ENCODE data around the gene RPS6KB2.
"Not testable (repeated sequence)": the region's sequence is repeated elsewhere in the genome, so short reads cannot be mapped to it uniquely, and the experiment has no call there.

RPS6KB2 gene

DNA sequence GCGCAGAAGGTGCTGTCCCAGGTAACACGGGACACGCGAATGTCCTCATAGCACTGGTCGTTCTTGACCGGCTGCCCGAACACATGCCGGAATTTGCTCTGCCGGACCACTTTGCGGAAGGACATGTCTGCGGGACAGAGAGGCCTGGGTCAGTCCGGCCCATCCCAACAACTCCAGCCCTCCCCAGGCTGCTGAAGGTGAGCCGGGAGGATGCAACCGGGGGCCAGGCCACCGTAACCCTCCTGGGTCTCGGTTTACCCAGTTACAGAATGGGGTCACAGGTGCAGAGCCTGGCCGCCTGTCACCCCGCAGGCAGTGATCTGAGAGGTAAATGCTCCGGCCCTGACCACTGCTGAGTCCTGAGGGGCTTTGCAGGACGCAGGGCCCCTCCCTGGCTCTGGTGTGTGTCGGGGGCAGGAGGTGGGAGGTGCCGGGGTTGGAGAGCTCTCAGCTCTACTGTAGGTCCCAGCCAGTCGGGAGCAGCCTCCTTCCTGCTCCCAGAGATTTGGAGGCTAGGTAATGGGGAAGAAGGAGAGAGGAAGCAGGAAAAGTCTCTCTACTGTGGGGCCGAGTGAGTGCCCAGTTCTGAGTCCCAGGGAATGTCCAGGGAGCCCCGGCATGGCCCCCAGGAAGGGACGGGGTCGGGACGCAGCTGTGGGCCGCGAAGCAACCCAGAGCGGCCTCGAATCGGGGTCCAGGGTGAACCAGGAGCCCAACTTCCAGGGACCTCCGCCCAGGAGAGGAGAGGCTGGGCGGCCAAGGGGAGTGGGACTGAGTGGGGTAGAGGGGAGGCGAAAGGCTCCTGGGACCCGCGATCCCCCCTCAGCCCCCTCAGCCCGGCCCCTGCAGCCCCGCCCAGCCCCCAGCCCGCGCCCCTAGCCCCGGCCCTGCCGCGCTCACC, 14.5 kb downstream of the RPS6KB2 start:
- no peak for DNase-seq (ENCODE audit: low spot score)

DNA sequence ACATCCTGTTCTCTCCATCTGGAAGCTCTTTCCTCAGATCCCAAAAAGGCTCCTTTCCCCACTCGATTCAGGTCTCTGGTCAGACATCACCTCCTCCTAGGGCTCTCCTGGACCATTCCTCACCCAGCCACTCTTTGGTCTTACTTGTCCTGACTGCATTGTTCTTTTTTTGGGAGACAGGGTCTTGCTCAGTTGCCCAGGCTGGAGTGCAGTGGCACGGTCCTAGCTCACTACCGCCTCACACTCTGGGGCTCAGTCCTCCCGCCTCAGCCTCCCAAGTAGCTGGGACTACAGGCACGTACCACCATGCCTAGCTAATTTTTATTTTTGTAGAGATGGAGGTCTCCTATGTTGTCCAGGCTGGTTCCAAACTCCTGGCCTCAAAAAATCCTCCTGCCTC, 17.2 kb downstream of the RPS6KB2 start:
- DNase-seq (ENCODE audit: low spot score) = no peak

DNA sequence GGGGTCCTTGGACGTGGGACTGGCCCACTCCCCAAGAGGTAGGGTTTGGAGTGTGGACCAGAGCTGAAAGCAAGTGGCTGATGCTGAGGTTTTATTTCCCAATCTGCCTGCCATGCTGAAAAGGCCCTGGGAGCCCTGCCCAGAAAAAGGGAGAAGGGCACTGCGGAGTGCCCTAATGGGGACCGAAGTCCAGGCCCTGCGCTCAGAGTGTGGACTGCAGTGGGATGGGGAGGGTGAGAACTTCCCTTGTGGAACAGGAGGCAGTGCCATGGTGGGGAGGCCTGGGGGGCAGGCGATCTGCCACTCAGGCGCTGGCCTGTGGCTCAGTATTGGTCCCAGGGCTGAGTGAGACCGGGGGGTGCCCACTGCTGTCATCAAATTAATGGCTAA, 19.9 kb downstream of the RPS6KB2 start:
- no peak for DNase-seq (ENCODE audit: low spot score)

DNA sequence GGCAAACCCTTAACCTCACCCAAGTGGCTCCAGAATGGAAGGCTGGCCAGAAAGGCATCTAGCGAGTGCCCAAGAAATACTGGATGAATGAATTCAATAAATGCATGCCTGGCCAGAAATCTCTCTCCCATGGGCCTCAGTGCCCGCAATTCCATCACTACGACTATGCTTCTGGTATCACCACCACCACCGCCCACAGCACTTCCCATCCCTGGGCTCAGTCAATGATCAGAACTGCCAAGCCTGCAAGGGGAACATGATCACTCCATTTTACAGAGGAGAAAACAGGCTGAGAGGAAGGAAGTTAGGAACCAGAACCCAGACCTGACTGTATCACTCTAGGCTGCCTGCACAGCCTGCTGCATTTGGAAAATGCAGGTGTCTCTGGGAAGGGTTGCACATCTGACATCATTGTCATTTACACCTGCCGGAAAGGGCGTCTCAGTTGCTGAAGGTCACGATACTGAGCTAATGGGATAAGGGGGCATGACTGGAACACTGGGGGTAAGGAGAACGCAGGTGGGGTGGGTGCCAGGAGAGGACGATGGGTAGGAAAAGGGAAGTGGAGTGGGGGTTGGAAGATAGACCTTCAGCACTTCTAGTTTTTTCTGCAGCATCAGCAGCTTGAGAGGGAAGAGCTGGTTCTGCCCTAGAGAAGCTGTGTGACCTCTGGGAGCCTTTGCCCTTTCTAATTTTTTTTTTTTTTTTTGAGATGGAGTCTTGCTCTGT, 21.0 kb downstream of the RPS6KB2 start:
- no peak for DNase-seq (ENCODE audit: low spot score)

DNA sequence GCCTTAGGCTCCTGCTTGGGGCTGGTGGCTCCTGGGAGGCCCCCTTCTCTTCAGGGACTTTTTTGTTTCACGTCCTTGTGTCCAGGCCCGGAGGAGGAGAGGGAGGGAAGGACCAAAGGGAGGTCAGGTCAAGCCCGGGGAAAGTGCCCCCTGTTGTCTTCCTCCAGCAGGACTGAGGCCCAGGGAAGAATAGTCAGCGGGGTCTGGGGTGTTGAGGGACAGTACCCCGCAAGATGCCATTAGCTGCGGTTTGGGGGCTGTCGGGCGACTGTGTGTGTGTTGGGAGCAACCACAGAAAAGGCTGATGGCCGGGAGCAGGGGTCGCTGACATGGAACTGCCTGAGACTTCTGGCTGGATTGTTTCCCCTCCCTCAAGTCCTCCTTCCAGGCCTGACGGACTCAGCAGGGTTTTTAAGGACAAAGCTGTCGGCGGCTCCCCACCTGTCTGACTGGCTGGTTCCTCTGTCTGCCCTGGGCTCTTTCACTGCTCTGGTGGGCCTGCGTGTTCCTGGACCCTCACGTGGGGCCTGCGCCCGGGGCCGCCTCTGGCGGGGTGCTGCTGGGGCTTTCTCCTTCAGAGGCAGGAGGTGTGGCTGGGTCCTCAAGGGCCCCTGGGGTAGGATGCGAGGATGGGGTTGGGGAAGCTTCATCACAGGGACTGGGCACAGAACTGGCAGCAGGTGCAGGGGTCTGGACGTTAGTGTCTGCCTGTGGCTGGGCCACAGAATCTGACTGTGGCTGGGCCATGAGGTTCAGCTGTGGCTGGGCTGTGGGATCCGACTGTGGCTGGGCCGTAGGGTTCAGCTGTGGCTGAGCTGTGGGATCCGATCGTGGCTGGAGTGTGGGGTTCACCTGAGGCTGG, 22.7 kb downstream of the RPS6KB2 start:
- no peak for DNase-seq (ENCODE audit: low spot score)

DNA sequence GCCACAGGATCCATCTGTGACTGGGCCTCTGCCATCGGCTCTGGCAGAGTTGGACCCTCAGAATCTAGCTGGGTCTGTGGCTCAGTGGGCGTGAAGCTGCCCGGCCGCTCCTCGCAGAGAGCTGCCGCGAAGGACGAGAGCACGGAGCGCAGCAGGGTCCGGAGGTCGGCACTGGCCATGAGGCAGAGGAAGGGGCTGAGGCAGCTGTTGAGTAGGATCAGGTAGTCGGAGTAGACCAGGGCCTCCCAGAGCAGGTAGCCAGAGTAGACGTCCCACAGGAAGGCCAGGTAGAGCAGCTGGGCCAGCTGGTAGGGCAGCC, 23.3 kb downstream of the RPS6KB2 start:
- DNase-seq (ENCODE audit: low spot score) = no peak

DNA sequence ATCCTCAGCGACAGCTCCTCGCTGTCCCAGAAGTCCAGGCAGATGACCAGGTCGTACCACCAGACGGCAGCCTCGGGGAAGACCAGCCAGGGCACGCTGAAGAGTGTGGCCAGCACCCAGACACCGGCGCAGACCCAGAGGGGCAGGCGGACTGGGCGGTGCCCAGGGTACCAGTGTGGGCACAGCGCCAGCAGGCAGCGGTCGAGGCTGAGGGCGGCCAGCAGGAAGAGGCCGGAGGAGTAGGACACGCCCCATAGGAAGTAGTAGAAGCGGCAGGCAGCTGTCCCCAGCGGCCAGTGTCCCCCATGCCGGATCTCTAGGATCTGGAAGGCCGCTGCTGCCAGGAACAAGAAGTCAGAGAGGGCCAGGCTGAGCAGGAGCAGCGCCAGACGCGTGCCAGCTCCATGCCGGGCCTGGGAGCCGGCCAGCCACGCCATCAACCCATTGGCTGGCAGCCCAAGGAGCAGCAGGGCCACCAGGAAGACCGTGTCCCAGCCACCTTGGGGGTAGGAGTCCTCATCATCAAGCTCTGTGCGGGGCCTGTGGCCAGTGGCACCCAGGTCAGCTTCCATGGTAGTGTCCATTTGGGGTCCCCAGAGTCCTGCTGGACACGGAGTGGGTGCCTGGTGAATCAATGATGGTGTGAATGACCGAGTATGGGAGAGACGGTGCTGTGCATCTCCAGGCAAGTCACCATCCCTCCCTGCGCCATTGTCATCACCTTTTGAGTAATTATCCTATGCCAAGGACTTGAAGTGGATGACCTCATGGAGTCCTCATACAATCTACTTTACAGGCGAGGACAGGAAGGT, 24.1 kb downstream of the RPS6KB2 start, which contains the start of gene GPR152:
TSS of gene GPR152 (minus strand) at position 589 of the 812 bp plus-strand sequence. CDS start at position 584, 5 bp downstream.
- DNase-seq (ENCODE audit: low spot score) = peak; percentile 32

DNA sequence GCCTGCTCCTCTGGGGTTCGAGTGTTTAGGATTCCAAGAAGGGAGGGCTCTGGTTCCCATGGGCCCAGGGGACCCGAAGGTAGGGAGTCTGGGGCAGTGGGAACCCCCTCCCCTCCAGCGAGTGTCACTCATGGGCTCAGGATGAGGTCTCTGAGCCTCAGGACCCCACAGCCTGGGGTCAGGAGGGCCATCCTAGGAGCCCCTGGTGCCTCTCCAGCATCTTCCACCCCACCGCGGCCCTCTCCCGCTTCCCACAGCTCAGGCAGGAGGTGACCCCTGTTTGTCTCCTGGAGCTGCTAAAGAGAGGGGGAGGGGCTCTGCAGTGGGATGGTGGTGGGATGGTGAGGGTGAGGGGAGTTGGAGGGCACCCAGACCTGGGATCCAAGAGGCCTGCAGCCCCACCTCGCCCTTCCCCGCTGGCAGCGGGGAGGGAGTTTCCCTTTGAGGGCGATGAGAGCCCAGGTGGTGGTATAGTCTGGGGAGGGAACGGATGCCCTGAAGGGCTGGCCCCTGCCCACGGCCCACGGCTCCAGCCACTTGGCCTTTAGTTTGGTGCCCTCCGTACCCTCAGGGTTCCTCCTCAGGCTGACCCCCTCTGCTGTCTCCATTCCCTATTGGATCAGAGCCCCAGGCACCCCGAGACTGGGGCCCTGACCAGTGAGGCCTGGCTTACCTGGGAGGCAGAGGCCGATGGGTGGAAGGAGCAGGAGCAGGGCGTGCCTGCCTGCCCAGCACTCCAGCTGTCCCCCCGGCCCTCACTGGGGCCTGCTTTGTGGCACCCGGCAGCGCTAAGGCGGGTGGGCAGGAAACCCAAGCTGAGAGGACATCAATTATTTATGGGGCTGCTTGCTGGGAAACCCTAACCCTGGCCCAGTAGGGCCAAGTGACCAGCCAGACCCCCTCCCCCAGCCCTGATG, 25.8 kb downstream of the RPS6KB2 start:
- no peak for DNase-seq (ENCODE audit: low spot score)

DNA sequence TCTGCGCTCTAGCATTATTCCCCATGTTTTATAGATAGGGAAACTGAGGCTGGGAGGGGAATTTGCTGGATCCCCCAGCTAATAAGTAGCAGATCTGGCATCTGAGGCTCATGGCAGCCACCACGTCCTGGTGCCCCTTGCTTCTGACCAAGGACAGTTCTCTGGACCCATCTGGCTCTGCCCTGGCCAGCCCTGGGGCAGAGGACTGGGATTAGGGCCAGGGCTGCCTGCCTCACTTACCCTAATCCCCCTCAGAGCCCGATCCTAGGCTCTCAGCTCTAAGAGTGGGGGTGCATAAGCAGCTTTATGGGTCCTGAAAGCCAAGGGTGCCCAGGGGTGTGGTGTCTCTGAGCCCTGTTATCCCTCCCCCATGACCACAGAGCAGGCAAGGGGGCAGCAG, 26.8 kb downstream of the RPS6KB2 start, which contains the start of gene CABP4:
TSS of gene CABP4 (plus strand) at position 301 of the 400 bp plus-strand sequence. CDS start at position 371, 70 bp downstream.
- no peak for DNase-seq (ENCODE audit: low spot score)

DNA sequence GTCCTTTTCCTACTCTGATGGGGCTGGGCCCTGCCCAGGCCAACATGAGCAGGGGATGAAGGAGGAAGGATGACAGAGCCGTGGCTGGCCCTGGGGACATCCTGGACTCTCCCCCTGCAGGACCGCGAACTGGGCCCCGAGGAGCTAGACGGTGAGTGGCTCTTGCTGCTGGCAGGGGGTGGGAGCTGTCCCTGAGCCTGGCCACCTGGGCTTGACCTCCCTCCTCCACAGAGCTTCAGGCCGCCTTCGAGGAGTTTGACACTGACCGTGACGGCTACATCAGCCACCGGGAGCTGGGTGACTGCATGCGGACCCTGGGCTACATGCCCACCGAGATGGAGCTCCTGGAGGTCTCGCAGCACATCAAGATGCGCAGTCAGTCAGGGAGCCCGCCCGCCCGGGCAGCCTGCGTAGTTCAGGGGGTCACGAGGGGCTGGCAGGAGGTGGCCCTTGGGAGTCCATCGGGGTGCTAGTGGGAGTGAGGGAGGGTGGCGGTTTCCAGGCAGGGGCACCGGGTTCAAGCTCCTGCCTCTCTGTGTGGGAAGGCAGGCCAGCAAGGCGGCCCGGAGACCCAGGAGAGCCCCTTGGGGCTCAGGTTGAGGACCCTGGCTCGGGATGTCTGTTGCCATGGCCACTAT, 27.9 kb downstream of the RPS6KB2 start:
- no peak for DNase-seq (ENCODE audit: low spot score)

DNA sequence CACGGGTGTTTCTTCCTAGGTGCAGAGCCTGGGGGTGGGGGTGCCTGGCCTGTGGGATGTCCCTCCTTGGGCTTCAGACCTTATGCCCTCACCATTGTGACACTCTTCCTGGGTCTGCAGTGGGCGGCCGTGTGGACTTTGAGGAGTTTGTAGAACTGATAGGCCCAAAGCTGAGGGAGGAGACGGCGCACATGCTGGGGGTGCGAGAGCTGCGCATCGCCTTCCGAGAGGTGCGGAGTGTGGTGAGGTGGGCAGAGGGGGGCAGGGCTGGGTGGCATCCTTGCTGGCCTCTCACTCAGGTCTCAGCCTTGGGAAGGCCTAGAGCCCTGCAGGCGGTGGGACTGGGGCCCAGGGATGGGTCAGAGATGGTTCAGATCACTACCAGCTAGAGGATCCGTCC, 29.2 kb downstream of the RPS6KB2 start:
- DNase-seq (ENCODE audit: low spot score) = no peak

DNA sequence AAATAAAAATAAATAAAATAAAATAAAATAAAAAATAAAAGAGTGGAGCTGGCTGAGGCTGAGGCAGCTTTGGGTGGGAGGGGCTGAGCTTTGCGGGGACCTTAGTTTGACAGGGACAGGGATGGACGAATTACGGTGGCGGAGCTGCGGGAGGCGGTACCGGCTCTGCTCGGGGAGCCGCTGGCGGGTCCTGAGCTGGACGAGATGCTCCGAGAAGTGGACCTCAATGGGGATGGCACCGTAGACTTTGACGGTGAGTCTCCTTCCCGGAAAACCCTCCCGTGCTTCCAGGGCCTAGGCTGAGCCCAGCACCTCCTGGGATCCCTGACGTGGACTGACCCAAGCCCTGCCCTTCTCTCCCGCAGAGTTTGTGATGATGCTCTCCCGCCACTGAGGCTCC, 30.0 kb downstream of the RPS6KB2 start:
- no peak for DNase-seq (ENCODE audit: low spot score)

DNA sequence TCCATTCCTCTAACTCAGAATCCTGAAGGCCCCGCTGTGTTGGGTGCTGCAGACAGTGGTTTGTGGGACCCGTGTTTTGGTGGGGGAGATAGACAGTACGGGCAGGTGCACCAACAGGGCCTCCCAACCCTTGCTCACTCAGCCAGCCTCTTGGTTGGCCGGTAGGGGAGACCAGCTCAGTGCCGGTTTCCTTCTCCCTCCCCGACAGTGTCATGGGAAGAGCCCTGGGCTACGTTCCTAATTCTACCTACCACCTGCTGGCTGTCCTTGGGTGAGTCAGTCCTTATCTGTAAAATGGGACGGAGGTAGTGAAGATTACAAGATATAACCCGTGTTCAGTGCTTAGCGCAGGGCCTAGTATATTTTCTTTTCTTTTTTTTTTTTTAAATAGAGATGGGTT, 34.9 kb downstream of the RPS6KB2 start:
- DNase-seq (ENCODE audit: low spot score) = no peak

DNA sequence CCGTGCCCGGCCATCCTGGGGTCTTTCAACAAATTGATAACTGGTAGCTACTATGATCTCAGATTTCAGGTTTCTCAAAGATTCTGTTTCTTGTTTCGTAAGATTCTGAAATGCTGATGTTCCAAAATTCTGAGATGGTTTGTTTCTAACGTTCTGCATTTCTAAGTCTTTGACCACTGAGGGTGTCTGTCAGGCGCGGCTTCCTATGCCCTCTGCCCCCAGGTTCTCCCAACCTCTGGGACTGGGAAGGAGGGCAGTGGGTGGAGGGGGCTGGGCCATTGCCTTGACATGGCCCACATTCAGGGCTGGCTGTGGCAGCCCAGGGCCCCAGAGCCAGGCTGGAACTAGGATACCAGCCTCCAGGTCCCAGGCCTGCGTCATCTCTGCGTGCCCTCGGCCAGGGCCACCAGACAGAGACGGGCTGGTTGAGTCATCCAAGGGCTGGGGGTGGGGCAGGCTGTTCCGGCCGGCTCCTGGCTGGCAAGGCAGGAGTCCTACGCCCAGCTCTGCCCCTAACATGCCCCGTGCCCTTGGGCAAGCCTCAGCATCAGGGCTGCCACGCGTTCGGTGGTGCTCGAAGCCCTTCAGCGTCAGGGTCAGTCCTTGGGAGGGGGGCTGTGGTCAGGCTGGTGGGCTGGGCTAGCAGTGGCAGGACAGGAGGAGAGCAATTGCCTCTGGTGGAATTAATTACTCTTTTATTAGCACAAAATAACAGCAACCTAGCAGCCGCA, 35.6 kb downstream of the RPS6KB2 start:
- no peak for DNase-seq (ENCODE audit: low spot score)

DNA sequence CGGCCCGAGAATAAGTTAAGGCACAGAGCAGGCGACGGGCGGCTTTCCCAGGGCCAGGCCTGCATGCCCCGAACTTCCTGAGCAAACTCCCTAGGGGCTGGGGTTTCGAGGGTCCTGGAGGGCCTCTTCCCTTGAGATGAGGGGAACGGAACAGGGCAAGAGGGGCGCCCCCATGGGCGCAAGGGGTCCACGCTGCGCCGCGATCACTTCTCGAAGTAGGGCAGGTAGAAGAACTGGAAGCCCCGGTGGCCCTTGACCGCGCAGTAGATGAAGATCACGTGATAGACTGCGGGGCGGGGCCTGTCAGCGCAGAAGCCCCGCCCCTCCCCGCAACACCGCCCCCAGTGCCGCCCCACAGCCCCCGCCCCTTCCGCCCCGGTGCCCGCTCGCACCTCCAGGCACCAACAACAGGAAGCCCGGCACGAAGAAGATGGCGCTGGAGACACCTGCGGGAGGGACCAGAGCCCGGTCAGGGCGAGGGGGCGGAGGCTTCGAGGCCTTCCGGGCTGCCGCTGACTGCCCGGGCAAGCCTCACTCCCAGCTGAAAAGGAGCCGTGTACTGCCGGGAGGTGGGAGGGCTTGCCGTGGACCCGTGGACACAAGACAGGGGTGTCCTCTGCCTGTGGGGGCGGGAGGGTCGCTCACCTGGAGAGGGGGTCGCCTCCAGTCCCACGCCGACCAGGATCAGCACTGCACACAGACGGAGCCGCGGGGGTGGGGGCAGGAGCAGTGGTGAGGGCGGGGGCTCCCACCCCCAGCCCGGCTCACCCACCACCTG, 36.3 kb downstream of the RPS6KB2 start:
- DNase-seq (ENCODE audit: low spot score) = peak; percentile 81

DNA sequence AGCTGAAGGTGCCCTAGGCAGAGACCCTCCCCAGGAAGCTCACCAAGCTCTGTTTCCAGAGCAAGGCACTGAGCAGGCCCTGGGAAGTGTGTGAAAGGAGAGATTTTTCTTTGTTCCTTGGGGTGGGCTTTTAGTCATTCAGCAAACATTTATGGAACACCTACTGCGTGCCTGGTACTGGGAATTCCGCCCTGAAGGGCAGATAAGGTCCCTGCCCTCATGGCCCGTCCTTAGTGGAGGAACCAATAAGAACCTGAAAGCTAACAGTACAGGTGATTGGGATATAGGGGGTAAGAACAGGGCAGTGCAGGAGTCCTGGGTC, 36.9 kb downstream of the RPS6KB2 start:
- DNase-seq (ENCODE audit: low spot score) = no peak

DNA sequence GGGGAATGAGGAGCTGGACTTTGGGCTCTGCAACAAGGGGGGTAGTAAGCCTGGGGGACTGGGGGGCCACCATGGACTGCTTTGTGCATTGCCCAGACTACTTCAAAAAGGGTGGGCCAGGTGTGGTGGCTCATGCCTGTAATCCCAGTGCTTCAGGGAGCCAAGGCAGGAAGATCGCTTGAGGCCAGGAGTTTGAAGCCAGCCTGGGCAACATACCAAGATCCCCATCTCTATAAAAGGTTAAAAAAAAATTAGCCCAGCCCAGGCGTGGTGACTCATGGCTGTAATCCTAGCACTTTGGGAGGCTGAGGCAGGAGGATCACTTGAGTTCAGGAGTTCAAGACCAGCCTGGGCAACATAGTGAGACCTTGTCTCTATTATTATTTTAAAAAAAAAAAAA, 37.2 kb downstream of the RPS6KB2 start:
- DNase-seq (ENCODE audit: low spot score) = not testable (repeated sequence)

DNA sequence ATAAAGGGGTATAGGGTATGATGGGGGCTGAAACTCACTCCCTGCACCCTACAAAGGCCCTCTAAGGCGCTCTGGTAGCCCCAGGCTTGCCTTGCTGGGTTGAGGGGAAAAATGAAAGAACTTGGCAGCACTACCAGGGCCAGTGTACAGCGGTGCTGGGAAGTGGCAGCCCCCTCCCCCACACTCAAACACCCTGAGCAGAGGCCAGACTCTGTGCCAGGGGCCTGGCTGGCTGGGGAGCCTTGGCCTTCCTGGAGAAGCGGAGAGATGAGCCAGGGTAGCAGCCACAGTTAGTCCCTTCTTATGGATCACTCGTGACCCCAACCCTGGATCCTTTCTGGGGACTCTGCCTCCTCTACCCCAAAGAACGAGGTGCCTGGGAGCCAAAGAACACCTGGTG, 38.1 kb downstream of the RPS6KB2 start:
- DNase-seq (ENCODE audit: low spot score) = no peak
